H9 (cell line): ENCODE data around the gene TSPAN32. TPM values are rescaled to one million over a fixed set of nuclear protein-coding genes. Genes with fewer than 3 reads are reported as not detected.
A peak's percentile ranks its signal among the peaks of the same experiment; 100 is the strongest.

Source experiments
- DNase-seq: peaks from one replicate; pipeline ENCODE4 v3.0.0-alpha.2; 2017
- H2AFZ ChIP-seq: one replicate; pipeline ENCODE4 v1.6.1; 2013; ENCODE audit warnings: mild to moderate bottlenecking, low read length, control low read depth, moderate library complexity
- H2AK5ac ChIP-seq: 2 replicates; pipeline ENCODE4 v1.6.1; 2013; ENCODE audit warnings: low read length, control low read depth, mixed read lengths; ENCODE audit not compliant: insufficient read length
- H2BK120ac ChIP-seq: one replicate; pipeline ENCODE4 v1.6.1; 2013; ENCODE audit warnings: low read depth, mild to moderate bottlenecking, low read length, control low read depth, inconsistent platforms; ENCODE audit not compliant: poor library complexity, severe bottlenecking
- H2BK12ac ChIP-seq: 2 replicates; pipeline ENCODE4 v1.6.1; 2013; ENCODE audit warnings: low read length, control low read depth, mixed read lengths, low read depth; ENCODE audit not compliant: insufficient read length
- H2BK15ac ChIP-seq: 2 replicates; pipeline ENCODE4 v1.6.1; 2013; ENCODE audit warnings: low read depth, low read length, control low read depth
- H2BK20ac ChIP-seq: one replicate; pipeline ENCODE4 v1.6.1; 2013; ENCODE audit warnings: low read depth, mild to moderate bottlenecking, low read length, control low read depth, inconsistent platforms; ENCODE audit not compliant: poor library complexity, severe bottlenecking
- H2BK5ac ChIP-seq: 2 replicates; pipeline ENCODE4 v1.6.1; 2013; ENCODE audit warnings: low read length, control low read depth, mixed read lengths; ENCODE audit not compliant: insufficient read length
- H3K14ac ChIP-seq: 2 replicates; pipeline ENCODE4 v1.6.1; 2013; ENCODE audit warnings: low read length, control low read depth; ENCODE audit not compliant: insufficient read depth
- H3K18ac ChIP-seq: 2 replicates; pipeline ENCODE4 v1.6.1; 2013; ENCODE audit warnings: low read depth, mild to moderate bottlenecking, mixed read lengths, low read length, control low read depth; ENCODE audit not compliant: insufficient read length
- H3K23ac ChIP-seq: 2 replicates; pipeline ENCODE4 v1.6.1; 2013; ENCODE audit warnings: low read length, control low read depth, mixed read lengths, low read depth; ENCODE audit not compliant: insufficient read length
- H3K23me2 ChIP-seq: 2 replicates; pipeline ENCODE4 v1.6.1; 2013; ENCODE audit warnings: low read depth, mild to moderate bottlenecking, mixed read lengths, low read length, control low read depth; ENCODE audit not compliant: insufficient read length, poor library complexity, severe bottlenecking
- H3K27ac ChIP-seq: 2 replicates; pipeline ENCODE4 v1.5.1; 2013; ENCODE audit warnings: low read length, control low read depth, mixed read lengths, low read depth; ENCODE audit not compliant: insufficient read length
- H3K27me3 ChIP-seq: 2 replicates; pipeline ENCODE4 v1.6.1; 2013; ENCODE audit warnings: low read length, control low read depth, inconsistent platforms; ENCODE audit not compliant: insufficient read depth
- H3K4ac ChIP-seq: 2 replicates; pipeline ENCODE4 v1.6.1; 2013; ENCODE audit warnings: low read depth, mild to moderate bottlenecking, control low read depth, inconsistent platforms, low read length, moderate library complexity
- H3K4me1 ChIP-seq: 2 replicates; pipeline ENCODE4 v1.6.1; 2013; ENCODE audit warnings: low read length, control low read depth, inconsistent platforms; ENCODE audit not compliant: insufficient read depth
- H3K4me2 ChIP-seq: 2 replicates; pipeline ENCODE4 v1.6.1; 2013; ENCODE audit warnings: low read length, control low read depth, mixed read lengths; ENCODE audit not compliant: insufficient read length, insufficient read depth
- H3K56ac ChIP-seq: 2 replicates; pipeline ENCODE4 v1.6.1; 2013; ENCODE audit warnings: low read depth, mild to moderate bottlenecking, mixed read lengths, low read length, control low read depth; ENCODE audit not compliant: insufficient read length
- H3K79me1 ChIP-seq: 2 replicates; pipeline ENCODE4 v1.6.1; 2013; ENCODE audit warnings: low read depth, mild to moderate bottlenecking, moderate library complexity, low read length, control low read depth, inconsistent platforms; ENCODE audit not compliant: insufficient read depth, poor library complexity, severe bottlenecking
- H3K79me2 ChIP-seq: 2 replicates; pipeline ENCODE4 v1.6.1; 2013; ENCODE audit warnings: low read length, control low read depth, inconsistent platforms; ENCODE audit not compliant: insufficient read depth
- H3K9ac ChIP-seq: 2 replicates; pipeline ENCODE4 v1.6.1; 2013; ENCODE audit warnings: low read length, control low read depth, mixed read lengths; ENCODE audit not compliant: insufficient read length; ENCODE audit errors: extremely low read depth
- H3K9me3 ChIP-seq: one replicate; pipeline ENCODE4 v1.6.1; 2013; ENCODE audit warnings: low read depth, low read length, inconsistent platforms; ENCODE audit not compliant: control insufficient read depth
- H3T11ph ChIP-seq: one replicate; pipeline ENCODE4 v1.6.1; 2013; ENCODE audit warnings: mild to moderate bottlenecking, low read length, control low read depth, inconsistent platforms
- H4K20me1 ChIP-seq: one replicate; pipeline ENCODE4 v1.6.1; 2013; ENCODE audit not compliant: control insufficient read depth, insufficient read length, insufficient read depth
- H4K5ac ChIP-seq: 2 replicates; pipeline ENCODE4 v1.6.1; 2013; ENCODE audit warnings: low read depth, mild to moderate bottlenecking, mixed read lengths, low read length, control low read depth; ENCODE audit not compliant: insufficient read length
- H4K8ac ChIP-seq: replicated peaks from 2 replicates; pipeline ENCODE4 v1.6.1; 2013; ENCODE audit warnings: low read length, control low read depth, mixed read lengths, low read depth; ENCODE audit not compliant: insufficient read length
- H4K91ac ChIP-seq: 2 replicates; pipeline ENCODE4 v1.6.1; 2013; ENCODE audit warnings: low read depth, mild to moderate bottlenecking, moderate library complexity, mixed read lengths, low read length, control low read depth; ENCODE audit not compliant: insufficient read length
- H3K27ac Mint-ChIP-seq, 3 experiments: 2 replicates in 2 of 3; 3 replicates in 1 of 3; pipeline ENCODE4 v1.8.0; 2020 to 2021; ENCODE audit warnings: mixed read lengths in 3 of 3, mild to moderate bottlenecking in 1 of 3, moderate library complexity in 1 of 3
- H3K27me3 Mint-ChIP-seq: 2 replicates; pipeline ENCODE4 v1.8.0; 2021; ENCODE audit warnings: low read depth, mild to moderate bottlenecking, moderate library complexity, mixed read lengths
- H3K36me3 Mint-ChIP-seq, 3 experiments: 2 replicates in 2 of 3; 3 replicates in 1 of 3; pipeline ENCODE4 v1.8.0; 2020 to 2021; ENCODE audit warnings: low read depth in 3 of 3, mixed read lengths in 3 of 3; ENCODE audit not compliant: insufficient read depth in 1 of 3
- H3K4me1 Mint-ChIP-seq, 2 experiments: 2 replicates each; pipeline ENCODE4 v1.8.0; 2020; ENCODE audit warnings: mixed read lengths in 2 of 2
- H3K4me3 Mint-ChIP-seq, 2 experiments: 2 replicates in 1 of 2; 3 replicates in 1 of 2; pipeline ENCODE4 v1.8.0; 2020 to 2021; ENCODE audit warnings: mild to moderate bottlenecking in 2 of 2, mixed read lengths in 2 of 2, moderate library complexity in 1 of 2
- H3K9me3 Mint-ChIP-seq, 2 experiments: 2 replicates in 1 of 2; 3 replicates in 1 of 2; pipeline ENCODE4 v1.8.0; 2020; ENCODE audit warnings: mild to moderate bottlenecking in 2 of 2, mixed read lengths in 2 of 2, moderate library complexity in 1 of 2
- WGBS: extraction: QIAGEN DNeasy Blood & Tissue Kit; methylation state at CpG from one replicate; pipeline ENCODE4 v1.1.7; 2013; ENCODE audit warnings: missing lambda C conversion rate, low lambda C conversion rate, mixed read lengths; ENCODE audit not compliant: insufficient read length; ENCODE audit errors: extremely low coverage; 5-methylcytosine and 5-hydroxymethylcytosine counted together
- total RNA-seq: library from RNA; stranded (reverse); gene quantifications from 2 replicates; pipeline ENCODE4 v1.2.1, GENCODE V29; 2021
- TF ChIP-seq, protein P1 (sequence below): fragments of 200-600 bp; sonication (generic); conservative IDR thresholded peaks from 3 replicates; pipeline ENCODE4 v1.8.0; 2021; ENCODE audit warnings: antibody characterized with exemption, mild to moderate bottlenecking

Gene TSPAN32
- total RNA-seq, 1 experiment from 2014 or later = not detected

DNA sequence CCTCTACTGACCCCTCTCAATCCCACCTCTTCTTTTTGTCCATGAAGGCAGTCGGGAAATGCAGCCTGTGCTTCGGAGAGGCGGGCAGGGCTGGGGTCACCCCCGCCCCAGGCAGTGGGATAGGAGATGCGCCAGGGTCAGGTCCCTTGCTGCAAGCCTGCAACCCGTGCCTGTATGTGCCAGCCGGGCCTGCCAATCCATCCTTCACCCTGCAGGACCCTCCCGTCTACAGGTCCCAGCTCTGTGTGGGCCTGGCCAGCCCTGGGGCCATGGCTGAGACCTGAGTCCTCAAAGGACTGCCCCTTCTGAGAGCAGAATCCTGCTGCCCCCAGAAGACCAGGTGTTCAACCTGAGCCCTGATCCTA, 42.4 kb upstream of the TSPAN32 start:
- no peak overlapping the region for H3K9ac ChIP-seq
- Mint-ChIP-seq H3K27ac (no peak overlapping the region), H3K4me3 (no peak overlapping the region), H3K9me3 (peaks cover 0 to 4% of the 10 kb centered on the region in 2 experiments; a peak in 2 of 5 replicates), H3K27me3 (peaks cover 52% of the 10 kb centered on the region), H3K36me3 (no peaks in the 10 kb centered on the region; a peak in 1 of 7 replicates), H3K4me1 (no peaks in the 10 kb centered on the region)
- H3K27me3 ChIP-seq = no peaks in the 10 kb centered on the region
- no peaks in the 10 kb centered on the region for H3K4me1 ChIP-seq
- H2BK15ac ChIP-seq = no peak overlapping the region
- H2AK5ac ChIP-seq = no peak overlapping the region
- no peaks in the 10 kb centered on the region for H3K23me2 ChIP-seq
- no peak overlapping the region for H3K18ac ChIP-seq
- H3K79me1 ChIP-seq = no peaks in the 10 kb centered on the region
- no peak overlapping the region for H3K14ac ChIP-seq
- H2BK5ac ChIP-seq = no peak overlapping the region
- H2AFZ ChIP-seq = no peak overlapping the region
- H2BK12ac ChIP-seq = no peak overlapping the region
- H3K4me2 ChIP-seq = no peak overlapping the region
- H4K20me1 ChIP-seq = peaks cover 2% of the 10 kb centered on the region
- no peak overlapping the region for H3K4ac ChIP-seq
- no peak overlapping the region for H3K56ac ChIP-seq
- H3K79me2 ChIP-seq = no peaks in the 10 kb centered on the region
- DNase-seq = peak; percentile 15
- TF ChIP-seq, protein P1, sequence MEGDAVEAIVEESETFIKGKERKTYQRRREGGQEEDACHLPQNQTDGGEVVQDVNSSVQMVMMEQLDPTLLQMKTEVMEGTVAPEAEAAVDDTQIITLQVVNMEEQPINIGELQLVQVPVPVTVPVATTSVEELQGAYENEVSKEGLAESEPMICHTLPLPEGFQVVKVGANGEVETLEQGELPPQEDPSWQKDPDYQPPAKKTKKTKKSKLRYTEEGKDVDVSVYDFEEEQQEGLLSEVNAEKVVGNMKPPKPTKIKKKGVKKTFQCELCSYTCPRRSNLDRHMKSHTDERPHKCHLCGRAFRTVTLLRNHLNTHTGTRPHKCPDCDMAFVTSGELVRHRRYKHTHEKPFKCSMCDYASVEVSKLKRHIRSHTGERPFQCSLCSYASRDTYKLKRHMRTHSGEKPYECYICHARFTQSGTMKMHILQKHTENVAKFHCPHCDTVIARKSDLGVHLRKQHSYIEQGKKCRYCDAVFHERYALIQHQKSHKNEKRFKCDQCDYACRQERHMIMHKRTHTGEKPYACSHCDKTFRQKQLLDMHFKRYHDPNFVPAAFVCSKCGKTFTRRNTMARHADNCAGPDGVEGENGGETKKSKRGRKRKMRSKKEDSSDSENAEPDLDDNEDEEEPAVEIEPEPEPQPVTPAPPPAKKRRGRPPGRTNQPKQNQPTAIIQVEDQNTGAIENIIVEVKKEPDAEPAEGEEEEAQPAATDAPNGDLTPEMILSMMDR = no peak
- no CpG with 5 or more reads among the region's 8 CpGs for WGBS
- H3K9me3 ChIP-seq = no peaks in the 10 kb centered on the region
- H4K8ac ChIP-seq = no peak overlapping the region
- H2BK20ac ChIP-seq = no peak overlapping the region
- H4K91ac ChIP-seq = no peak overlapping the region
- no peak overlapping the region for H2BK120ac ChIP-seq
- no peak overlapping the region for H3K27ac ChIP-seq
- no peak overlapping the region for H3K23ac ChIP-seq
- H3T11ph ChIP-seq = no peak overlapping the region
- H4K5ac ChIP-seq = no peak overlapping the region
